ENCODE results near the gene NLRP7. TPM values are rescaled to one million over a fixed set of nuclear protein-coding genes. Genes with fewer than 3 reads are reported as not detected.
"Not testable (repeated sequence)": the region's sequence is repeated elsewhere in the genome, so short reads cannot be mapped to it uniquely, and the experiment has no call there.

Gene NLRP7
- 0.69 TPM for total RNA-seq (ENCODE audit: unreplicated experiment)
- long read RNA-seq: 0 reads

DNA sequence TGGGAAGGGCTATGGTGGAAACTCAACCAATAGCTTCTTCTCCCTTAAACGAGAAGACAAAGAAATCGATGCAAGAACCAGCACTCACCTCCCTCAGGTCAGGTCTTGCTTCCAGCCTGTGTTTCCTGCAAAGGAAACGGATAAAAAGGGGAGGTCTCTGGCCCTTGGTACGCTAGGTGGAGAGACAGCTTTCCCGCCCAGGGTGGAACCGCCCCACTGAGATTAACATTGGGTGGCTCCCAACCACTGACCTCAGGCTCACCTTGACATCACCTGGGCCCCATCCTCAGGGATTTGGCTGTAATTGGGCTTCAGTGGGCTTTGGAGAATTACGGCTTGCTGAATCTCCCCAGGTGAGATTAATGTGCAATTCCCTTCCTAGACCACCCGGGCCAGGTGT lies at the start of gene NLRP7:
Gene NLRP7 (minus strand): TSS at position 150 of the 400 bp plus-strand sequence.
- H3K4me3 Mint-ChIP-seq (ENCODE audit: unreplicated experiment): no peak within 1 kb of the TSS
- H3K4me1 Mint-ChIP-seq (ENCODE audit: unreplicated experiment): peaks cover 6% of the 10 kb centered on the region
- H3K27ac Mint-ChIP-seq (ENCODE audit: unreplicated experiment): no peak within 1 kb of the TSS
- H3K9me3 Mint-ChIP-seq (ENCODE audit: unreplicated experiment): no peaks in the 10 kb centered on the region
- no peaks in the 10 kb centered on the region for H3K36me3 Mint-ChIP-seq (ENCODE audit: low read depth, unreplicated experiment)
- no peak for DNase-seq (ENCODE audit: low spot score)
- TF ChIP-seq, protein P1, sequence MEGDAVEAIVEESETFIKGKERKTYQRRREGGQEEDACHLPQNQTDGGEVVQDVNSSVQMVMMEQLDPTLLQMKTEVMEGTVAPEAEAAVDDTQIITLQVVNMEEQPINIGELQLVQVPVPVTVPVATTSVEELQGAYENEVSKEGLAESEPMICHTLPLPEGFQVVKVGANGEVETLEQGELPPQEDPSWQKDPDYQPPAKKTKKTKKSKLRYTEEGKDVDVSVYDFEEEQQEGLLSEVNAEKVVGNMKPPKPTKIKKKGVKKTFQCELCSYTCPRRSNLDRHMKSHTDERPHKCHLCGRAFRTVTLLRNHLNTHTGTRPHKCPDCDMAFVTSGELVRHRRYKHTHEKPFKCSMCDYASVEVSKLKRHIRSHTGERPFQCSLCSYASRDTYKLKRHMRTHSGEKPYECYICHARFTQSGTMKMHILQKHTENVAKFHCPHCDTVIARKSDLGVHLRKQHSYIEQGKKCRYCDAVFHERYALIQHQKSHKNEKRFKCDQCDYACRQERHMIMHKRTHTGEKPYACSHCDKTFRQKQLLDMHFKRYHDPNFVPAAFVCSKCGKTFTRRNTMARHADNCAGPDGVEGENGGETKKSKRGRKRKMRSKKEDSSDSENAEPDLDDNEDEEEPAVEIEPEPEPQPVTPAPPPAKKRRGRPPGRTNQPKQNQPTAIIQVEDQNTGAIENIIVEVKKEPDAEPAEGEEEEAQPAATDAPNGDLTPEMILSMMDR (IDR thresholded peaks at IDR 0.05; ENCODE audit: unreplicated experiment): no peak
- H3K27me3 Mint-ChIP-seq (ENCODE audit: unreplicated experiment): peaks cover 2% of the 10 kb centered on the region

DNA sequence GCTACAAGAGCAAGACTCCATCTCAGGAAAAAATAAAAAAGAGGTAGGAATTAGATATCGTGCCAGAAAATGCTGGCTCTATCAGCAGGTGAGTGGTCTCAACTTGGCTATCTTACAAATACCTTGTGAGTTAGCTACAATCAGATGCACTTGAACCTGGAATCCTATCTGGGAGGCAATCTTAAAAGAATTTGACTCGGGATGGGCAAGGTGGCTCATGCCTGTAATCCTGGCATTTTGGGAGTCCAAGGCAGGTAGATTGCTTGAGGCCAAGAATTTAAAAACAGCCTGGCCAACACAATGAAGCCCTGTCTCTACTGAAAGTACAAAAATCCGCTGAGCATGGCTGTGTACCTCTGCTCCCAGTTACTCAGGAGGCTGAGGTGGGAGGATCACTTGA lies 48.2 kb upstream of the NLRP7 start:
- Mint-ChIP-seq H3K4me1 (ENCODE audit: unreplicated experiment) (no peaks in the 10 kb centered on the region), H3K9me3 (ENCODE audit: unreplicated experiment) (no peaks in the 10 kb centered on the region), H3K27ac (ENCODE audit: unreplicated experiment) (no peak overlapping the region), H3K4me3 (ENCODE audit: unreplicated experiment) (no peak overlapping the region), H3K27me3 (ENCODE audit: unreplicated experiment) (peaks cover 2% of the 10 kb centered on the region), H3K36me3 (ENCODE audit: low read depth, unreplicated experiment) (no peaks in the 10 kb centered on the region)
- TF ChIP-seq, protein P1 (IDR thresholded peaks at IDR 0.05; ENCODE audit: unreplicated experiment): no peak
- no peak for DNase-seq (ENCODE audit: low spot score)

DNA sequence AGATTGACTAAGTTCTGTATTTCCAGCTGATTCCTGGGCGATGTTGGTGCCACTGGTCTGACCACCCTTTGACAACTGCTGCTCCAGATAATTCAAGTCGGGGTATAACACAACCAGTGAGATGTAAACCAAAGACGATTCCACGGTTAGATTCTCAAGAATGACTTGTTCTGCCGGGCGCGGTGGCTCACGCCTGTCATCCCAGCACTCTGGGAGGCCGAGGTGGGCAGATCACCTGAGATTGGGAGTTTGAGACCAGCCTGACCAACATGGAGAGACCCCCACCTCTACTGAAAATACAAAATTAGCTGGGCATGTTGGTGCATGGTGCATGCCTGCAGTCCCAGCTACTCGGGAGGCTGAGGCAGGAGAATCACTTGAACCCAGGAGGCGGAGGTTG lies 42.2 kb upstream of the NLRP7 start:
- not testable (repeated sequence) for H3K36me3 Mint-ChIP-seq (ENCODE audit: low read depth, unreplicated experiment); DNase-seq (ENCODE audit: low spot score); H3K9me3 Mint-ChIP-seq (ENCODE audit: unreplicated experiment); H3K4me1 Mint-ChIP-seq (ENCODE audit: unreplicated experiment); H3K4me3 Mint-ChIP-seq (ENCODE audit: unreplicated experiment); H3K27me3 Mint-ChIP-seq (ENCODE audit: unreplicated experiment); H3K27ac Mint-ChIP-seq (ENCODE audit: unreplicated experiment)

DNA sequence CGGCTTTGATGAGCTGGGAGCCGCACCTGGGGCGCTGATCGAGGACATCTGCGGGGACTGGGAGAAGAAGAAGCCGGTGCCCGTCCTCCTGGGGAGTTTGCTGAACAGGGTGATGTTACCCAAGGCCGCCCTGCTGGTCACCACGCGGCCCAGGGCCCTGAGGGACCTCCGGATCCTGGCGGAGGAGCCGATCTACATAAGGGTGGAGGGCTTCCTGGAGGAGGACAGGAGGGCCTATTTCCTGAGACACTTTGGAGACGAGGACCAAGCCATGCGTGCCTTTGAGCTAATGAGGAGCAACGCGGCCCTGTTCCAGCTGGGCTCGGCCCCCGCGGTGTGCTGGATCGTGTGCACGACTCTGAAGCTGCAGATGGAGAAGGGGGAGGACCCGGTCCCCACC lies 35.2 kb upstream of the NLRP7 start:
- H3K27ac Mint-ChIP-seq (ENCODE audit: unreplicated experiment); H3K9me3 Mint-ChIP-seq (ENCODE audit: unreplicated experiment); H3K36me3 Mint-ChIP-seq (ENCODE audit: low read depth, unreplicated experiment); H3K4me1 Mint-ChIP-seq (ENCODE audit: unreplicated experiment); DNase-seq (ENCODE audit: low spot score); H3K27me3 Mint-ChIP-seq (ENCODE audit: unreplicated experiment); H3K4me3 Mint-ChIP-seq (ENCODE audit: unreplicated experiment): not testable (repeated sequence)

DNA sequence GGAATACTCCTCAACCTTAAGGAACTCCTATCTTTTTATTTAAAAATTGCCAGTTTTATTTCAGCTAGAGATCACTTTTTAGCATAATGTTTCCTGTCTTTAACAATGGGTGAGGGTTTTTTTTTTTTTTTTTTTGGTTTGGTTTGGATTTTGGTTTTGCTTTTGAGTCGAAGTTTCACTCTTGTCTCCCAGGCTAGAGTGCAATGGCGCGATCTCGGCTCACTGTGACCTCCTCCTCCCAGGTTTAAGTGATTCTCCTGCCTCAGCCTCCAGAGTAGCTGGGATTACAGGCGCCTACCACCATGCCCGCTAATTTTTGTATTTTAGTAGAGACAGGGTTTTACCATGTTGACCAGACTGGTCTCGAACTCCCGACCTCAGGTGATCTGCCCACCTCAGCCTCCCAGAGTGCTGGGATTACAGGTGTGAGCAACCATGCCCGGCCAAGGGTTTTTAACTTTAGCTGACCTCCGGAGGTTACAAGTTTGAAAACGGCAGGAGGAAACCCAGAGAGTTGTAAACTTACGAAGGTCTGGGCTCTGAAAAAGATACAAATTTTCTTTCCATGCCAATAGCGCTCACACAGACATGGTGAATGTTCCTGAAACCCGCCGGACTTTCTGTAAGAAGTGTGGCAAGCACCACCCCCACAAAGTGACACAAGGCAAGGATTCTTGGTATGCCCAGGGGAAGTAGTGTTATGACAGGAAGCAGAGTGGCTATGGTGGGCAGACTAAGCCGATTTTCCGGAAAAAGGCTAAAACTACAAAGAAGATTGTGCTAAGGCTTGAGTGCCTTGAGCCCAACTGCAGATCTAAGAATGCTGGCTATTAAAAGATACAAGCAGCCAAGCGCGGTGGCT lies 26.1 kb upstream of the NLRP7 start:
- not testable (repeated sequence) for H3K9me3 Mint-ChIP-seq (ENCODE audit: unreplicated experiment); H3K36me3 Mint-ChIP-seq (ENCODE audit: low read depth, unreplicated experiment); H3K27me3 Mint-ChIP-seq (ENCODE audit: unreplicated experiment); H3K4me3 Mint-ChIP-seq (ENCODE audit: unreplicated experiment); DNase-seq (ENCODE audit: low spot score); H3K4me1 Mint-ChIP-seq (ENCODE audit: unreplicated experiment); H3K27ac Mint-ChIP-seq (ENCODE audit: unreplicated experiment)

DNA sequence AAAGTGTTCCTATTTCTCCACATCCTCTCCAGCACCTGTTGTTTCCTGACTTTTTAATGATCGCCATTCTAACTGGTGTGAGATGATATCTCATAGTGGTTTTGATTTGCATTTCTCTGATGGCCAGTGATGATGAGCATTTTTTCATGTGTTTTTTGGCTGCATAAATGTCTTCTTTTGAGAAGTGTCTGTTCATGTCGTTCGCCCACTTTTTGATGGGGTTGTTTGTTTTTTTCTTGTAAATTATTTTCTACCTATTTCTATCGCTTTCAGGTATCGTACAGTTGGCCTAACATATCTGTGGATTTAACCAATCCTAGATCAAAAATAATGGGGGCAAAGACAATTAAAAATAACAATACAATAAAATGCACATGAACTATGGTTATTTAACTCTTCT lies 24.1 kb upstream of the NLRP7 start:
- not testable (repeated sequence) for DNase-seq (ENCODE audit: low spot score); H3K36me3 Mint-ChIP-seq (ENCODE audit: low read depth, unreplicated experiment); H3K27ac Mint-ChIP-seq (ENCODE audit: unreplicated experiment); H3K27me3 Mint-ChIP-seq (ENCODE audit: unreplicated experiment); H3K4me3 Mint-ChIP-seq (ENCODE audit: unreplicated experiment); H3K4me1 Mint-ChIP-seq (ENCODE audit: unreplicated experiment); H3K9me3 Mint-ChIP-seq (ENCODE audit: unreplicated experiment)

DNA sequence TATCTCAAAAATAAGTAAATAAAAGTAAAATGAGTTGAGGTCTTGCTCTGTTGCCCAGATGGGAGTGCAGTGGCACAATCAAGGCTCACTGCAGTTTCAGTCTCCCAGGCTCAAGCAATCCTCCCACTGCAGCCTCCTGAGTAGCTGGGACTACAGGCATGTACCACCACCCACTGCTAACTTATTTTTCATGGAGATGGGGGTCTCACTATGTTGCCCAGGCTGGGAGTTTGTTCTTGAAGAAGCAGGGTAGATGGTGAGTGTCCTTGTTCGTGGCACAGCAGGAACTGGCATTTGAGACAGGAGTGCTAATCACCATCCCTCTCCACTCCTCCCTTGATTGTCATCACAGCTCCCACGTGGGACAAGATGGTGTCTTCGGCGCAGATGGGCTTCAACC lies 22.3 kb upstream of the NLRP7 start:
- H3K4me1 Mint-ChIP-seq (ENCODE audit: unreplicated experiment): no peaks in the 10 kb centered on the region
- no peak overlapping the region for H3K27ac Mint-ChIP-seq (ENCODE audit: unreplicated experiment)
- no peaks in the 10 kb centered on the region for H3K9me3 Mint-ChIP-seq (ENCODE audit: unreplicated experiment)
- no peaks in the 10 kb centered on the region for H3K36me3 Mint-ChIP-seq (ENCODE audit: low read depth, unreplicated experiment)
- H3K4me3 Mint-ChIP-seq (ENCODE audit: unreplicated experiment): no peak overlapping the region
- TF ChIP-seq, protein P1 (IDR thresholded peaks at IDR 0.05; ENCODE audit: unreplicated experiment): no peak
- H3K27me3 Mint-ChIP-seq (ENCODE audit: unreplicated experiment): no peaks in the 10 kb centered on the region
- no peak for DNase-seq (ENCODE audit: low spot score)

Measured in endothelial cell (in vitro differentiated cells).